ENCODE data around the gene MSANTD2. TPM values are rescaled to one million over a fixed set of nuclear protein-coding genes. Genes with fewer than 3 reads are reported as not detected.

Gene MSANTD2
- total RNA-seq, 1 donor from 2014 or later, result 13.3 TPM

DNA sequence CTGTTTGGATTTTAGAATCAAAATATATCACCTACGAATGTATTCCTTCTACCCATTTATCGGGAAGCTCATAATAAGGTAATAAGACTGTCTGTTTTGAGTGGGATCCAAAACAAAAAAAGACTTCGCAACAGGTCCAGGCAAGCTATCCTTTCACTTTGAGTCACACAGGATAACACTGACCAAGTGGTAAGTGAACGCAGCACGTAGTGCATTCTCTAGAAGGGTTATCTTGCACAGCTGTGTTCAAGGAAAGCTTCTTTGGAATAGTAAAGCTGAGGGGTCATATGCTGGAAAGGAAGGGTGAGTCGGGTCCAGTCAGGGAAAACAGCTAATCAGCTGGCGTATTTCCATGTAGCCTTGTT lies 82.8 kb downstream of the MSANTD2 start:
- Histone ChIP-seq H3K27ac (peak overlapping the region; percentile 73), H3K9me3 (no peaks in the 10 kb centered on the region), H3K27me3 (peaks cover 28% of the 10 kb centered on the region), H3K4me1 (peaks cover 19% of the 10 kb centered on the region), H3K4me3 (peak overlapping the region; percentile 50), H3K36me3 (no peaks in the 10 kb centered on the region)
- ATAC-seq, result peak; percentile 15
- DNase-seq, result no peak
- intact Hi-C loops (cut with DNase I), result no loop called here
- no peak for TF ChIP-seq CTCF (IDR thresholded peaks at IDR 0.05)

GRCh38 chr11:124716591-124716990 lies 83.6 kb downstream of the MSANTD2 start:
- no peak for TF ChIP-seq CTCF (IDR thresholded peaks at IDR 0.05)
- H3K36me3 ChIP-seq, result no peaks in the 10 kb centered on the region
- H3K27me3 ChIP-seq, result peaks cover 24% of the 10 kb centered on the region
- ATAC-seq, result no peak
- no peak overlapping the region for H3K27ac ChIP-seq
- no peaks in the 10 kb centered on the region for H3K9me3 ChIP-seq
- DNase-seq, result no peak
- intact Hi-C loops (cut with DNase I), result no loop called here
- peaks cover 19% of the 10 kb centered on the region for H3K4me1 ChIP-seq
- no peak overlapping the region for H3K4me3 ChIP-seq

Other genes with a start within 250 kb of the MSANTD2 start
- gene OR8A1, start 230.4 kb downstream of the MSANTD2 start, total RNA-seq, result not detected
- not detected for gene PANX3, start 189.0 kb downstream of the MSANTD2 start, total RNA-seq
- gene TBRG1, start 177.5 kb downstream of the MSANTD2 start, total RNA-seq, result 44.9 TPM
- gene SIAE, start 126.7 kb downstream of the MSANTD2 start, total RNA-seq, result 41.6 TPM
- gene SPA17, start 126.5 kb downstream of the MSANTD2 start, total RNA-seq, result 4.8 TPM
- gene NRGN, start 60.5 kb downstream of the MSANTD2 start, total RNA-seq, result 79.9 TPM
- 40.1 TPM for gene VSIG2, start 48.2 kb downstream of the MSANTD2 start, total RNA-seq
- 164 TPM for gene ESAM, start 38.1 kb downstream of the MSANTD2 start, total RNA-seq
- 12.6 TPM for gene ROBO3, start 65.0 kb upstream of the MSANTD2 start, total RNA-seq
- gene ROBO4, start 97.5 kb upstream of the MSANTD2 start, total RNA-seq, result 75.0 TPM
- gene HEPN1, start 118.8 kb upstream of the MSANTD2 start, total RNA-seq, result not detected
- gene HEPACAM, start 135.6 kb upstream of the MSANTD2 start, total RNA-seq, result 0.14 TPM
- gene CCDC15, start 153.8 kb upstream of the MSANTD2 start, total RNA-seq, result 1.5 TPM